ENCODE data around the gene STPG3.

Gene STPG3

DNA sequence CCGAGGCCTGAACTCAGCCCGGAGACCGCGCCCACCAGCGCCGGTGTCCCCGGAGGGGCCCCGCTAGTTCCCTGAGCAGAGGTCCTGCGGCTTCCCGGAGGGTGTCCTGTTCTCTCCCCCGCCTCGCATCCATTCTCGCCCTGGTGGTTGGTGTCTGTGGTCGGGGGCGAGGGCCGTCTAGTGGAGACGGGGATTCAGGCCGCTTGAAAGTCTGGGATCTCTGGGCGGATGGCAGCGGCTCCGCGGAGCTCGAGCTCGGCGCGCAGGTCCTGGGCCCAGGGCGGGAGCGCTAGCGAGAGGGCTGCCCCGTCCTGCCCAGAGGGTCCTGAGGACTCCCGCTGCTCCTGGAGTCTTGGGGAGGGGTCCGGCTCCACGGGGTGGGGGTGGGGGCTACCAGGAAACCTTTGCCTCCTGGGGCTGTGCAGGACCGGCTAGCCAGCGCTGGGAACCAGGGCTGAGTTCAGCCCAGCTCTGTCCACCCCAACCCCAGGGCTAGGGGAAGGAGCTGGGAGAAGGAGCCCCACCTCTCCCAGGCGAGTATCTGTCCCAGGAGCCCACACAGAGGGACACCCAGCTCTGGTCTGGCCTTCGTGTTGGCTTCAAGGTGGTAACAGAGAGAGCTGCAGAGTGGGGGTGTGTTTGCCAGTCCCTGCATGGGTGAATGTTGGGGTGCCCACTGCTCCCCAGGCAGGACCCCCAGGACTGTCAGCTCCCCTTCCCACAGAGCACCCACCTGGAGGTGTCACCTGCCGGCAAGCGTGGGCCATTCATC is 30.4 kb downstream of the STPG3 start:
- no peak for DNase-seq

DNA sequence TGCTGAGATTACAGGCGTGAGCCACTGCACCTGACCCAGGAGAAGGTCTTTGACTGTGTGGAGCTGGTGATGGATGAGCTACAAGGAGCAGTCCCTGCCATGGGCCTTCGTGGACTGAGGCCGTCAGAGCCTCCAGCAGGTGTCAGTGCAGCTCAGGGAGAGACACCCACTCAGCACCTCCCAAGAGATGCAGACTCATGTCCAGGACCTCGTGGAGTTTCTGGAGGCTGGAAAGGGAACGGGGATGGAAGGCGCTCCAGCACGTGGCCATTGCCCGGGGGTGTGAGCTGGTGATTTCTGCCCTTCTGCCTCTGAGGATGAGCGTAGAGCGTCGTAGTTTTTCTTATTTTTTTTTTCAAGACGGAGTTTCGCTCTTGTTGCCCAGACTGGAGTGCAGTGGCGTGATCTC is 35.9 kb downstream of the STPG3 start:
- DNase-seq, result no peak

DNA sequence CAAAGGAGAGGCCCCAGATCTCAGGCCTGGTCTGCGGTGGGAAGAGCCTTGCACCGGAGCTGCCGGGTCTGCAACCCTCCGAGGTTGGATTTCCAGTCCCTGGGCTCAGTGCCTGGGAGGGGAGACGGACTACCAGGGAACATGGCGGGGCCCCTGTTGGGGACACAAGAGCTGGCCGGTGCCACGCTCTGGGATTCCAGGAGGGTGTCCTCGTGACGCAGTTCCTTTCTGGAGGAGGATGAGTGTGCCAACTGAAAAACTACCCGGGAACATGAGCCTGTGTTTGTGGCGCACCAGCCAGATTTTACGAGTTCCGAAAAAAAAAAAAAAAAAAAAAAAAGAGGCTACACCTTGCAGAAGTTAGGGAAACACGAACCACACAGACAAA is 42.0 kb downstream of the STPG3 start:
- DNase-seq, result no peak

DNA sequence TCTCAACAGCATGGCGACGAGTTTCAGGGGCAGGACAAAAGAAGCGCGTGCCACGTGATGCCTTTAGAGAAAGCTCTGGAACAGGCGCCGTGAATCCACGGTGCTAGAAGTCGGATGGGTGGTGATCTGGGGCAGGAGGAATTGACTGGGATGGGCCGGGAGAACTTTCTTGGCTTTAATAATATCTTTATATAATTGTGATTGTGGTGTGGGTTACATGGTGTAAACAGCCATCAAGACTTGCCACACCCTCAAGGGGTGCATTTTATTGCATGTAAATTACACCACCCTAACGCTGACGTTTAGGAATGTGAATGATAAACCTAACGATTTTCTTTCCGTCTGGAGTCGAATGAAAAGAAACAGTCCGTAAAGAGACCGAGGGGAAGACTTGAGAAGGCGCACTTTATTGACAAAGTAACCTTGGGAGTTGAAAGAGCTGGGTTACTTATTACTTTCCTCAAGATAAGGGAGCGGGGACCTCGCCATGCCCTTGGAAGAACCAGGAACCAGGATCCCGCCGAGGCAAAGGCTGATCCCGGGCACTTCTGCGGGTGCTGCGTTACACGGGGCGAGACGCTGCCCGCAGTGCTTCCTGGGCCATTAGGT is 42.5 kb downstream of the STPG3 start:
- DNase-seq, result no peak

DNA sequence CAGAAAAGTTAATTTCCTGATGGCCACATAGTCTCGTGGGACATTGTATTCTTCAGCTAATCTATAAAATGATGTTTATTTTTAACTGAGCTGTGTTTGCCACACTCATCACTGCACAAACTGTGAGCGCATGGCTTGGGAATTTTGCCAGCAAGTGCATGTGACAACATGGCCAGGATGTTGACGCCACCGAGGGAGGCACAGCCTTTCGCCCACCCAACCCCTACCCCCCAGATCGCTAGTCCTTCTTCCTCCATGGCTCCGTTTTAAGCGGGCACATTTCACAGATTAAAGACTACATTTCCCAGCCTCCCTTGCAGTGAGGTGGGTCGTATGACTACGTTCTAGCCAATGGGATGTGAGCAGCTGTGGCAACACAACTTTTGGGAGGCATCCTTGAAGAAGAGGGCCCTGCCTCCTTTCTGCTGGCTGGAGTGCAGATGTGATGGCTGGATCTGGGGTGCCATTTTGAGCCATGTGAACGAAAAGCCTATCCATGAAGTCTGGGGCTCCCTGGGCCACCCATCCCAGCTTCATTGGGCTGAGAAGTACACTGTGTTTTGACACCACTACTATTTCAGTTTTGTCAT is 43.1 kb downstream of the STPG3 start:
- no peak for DNase-seq

DNA sequence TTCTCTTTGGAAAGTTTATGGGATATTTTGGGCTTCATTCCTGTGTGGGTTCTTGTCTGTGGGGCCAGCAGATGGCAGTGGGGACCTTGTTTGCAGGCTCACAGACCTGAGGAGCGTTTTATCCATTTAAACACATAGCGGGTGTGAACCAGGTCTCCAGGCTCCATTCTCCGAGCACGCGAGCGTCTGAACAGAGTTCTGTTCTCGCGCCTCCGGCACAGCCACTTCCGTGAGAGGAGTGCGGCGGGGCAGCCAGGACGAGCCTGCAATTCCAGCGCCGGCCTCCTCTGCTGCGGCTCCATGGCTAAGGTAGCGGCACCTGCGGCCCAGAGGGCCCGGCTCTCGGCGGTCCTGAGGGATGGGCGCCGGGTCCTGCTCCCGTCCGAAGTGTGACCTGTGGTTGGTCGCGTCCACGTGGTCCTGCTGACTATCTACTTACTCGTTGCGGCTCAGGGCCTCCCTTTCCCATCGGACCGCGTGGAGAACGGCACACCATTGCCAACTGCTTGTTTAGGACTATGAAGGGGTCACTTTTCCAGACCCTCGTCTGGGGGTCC is 43.7 kb downstream of the STPG3 start:
- DNase-seq, result no peak

DNA sequence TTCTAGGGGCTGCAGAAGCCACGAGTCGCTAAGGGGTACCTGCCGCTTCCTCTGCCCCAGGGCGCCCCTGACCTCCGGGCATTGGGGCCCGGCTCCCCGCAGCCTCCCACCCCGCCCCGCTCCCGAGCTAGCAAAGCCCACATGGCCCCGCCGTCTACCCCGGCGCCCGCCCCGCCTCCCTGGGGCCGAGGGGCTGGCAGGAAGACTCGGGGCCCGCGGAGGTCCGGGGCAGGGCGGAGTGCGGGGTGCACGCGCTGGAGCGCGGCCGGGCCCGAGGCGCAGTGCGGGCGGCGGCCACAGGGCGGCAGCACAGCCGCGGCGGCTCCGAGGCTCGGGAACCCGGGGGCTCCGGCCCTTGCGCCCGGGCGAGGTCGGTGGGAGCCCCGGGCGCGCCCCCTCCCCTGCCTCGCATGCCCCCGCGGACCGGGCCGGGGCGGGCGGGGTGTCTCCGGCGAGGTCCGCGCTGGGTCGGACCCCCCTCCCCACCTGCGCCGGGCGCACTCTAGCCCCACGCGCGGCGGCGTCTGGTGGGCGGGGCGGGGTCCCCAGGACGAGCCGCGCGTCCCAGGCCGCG is 44.2 kb downstream of the STPG3 start:
- no peak for DNase-seq

DNA sequence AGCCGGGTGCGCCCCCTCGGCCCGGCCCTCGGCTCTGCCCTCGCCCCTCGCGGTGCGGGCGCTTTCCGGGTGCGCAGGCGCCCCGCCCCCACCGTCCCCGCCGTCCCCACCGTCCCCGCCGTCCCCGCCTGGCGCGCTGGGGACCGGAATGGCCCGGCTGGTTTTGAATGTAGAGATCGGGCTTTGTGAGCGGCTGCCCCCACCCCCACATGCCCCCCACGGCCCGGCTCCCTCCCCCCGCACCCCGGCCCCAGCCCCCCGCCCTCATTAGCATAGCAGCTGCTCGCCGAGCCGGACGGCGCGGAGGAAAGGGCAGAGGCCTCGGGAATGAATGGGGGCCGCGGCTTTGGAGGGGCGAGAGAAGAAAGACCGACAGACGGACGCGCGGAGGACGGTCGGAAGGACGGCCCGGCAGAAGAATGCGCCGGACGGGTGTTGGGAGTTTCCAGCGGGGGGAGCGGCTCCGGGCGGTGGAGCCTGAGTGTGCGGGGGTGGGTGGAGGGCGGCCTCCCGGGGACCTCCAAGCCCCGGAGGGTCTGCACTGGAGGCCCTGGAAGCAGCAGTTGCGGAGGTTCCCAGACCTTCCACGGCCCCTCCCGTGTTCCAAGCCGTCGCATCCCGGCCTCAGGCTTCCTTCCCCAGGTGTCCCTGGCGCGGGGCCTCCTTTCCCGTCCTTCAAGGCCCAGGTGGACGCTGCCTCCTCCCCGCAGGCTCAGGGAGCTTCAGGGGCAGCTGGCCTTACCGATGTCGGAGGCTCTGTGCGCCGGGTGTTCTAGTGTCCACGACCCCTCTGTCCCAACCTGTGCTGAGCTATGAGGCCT is 45.0 kb downstream of the STPG3 start:
- DNase-seq, result no peak

DNA sequence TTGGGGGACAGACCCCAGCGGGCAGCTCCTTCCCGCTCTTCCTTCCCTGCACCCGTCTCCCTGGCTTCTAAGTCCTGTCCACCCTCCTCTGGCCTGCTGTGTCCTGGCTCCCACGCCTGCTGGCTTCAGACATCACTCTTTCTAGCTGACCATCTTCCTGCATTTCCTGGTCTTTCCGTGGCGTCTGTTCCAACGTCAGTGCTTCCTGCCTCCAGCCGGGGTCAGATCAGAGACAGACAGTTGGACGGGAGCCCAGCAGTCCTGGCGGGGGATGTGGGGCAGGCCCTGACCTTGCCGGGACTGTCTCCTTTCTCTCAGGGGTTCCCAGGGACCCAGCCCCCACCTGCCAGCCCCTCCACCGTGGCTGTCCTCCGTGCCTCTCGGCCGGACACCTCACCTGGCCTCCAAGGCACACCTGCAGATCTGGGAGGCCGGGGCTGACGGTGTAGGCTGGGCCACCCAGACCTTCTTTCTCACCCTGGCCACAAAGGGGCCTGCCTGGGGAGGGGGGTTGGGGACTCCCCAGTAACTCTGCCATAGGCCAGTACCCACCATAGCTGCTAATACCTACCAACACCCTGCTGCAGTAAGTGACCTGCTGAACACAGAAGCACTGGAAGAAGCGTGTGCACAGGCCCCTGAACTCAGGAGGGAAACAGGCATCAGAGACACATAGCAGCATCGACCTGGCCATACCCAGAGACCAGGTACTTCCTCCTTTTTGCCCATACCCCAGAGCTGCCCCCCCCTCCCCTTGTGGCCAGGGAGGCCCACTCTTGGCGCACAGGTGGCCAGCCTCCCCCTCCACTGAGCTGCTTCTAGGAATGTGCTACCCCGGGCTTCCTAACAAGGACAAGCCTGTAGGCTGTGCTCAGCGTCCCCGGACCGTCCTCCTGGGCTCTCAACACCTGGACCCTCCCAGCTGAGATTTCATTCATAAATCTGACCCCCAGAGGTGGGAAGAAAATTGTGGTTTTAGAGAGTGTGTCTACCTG is 45.9 kb downstream of the STPG3 start:
- DNase-seq, result no peak

DNA sequence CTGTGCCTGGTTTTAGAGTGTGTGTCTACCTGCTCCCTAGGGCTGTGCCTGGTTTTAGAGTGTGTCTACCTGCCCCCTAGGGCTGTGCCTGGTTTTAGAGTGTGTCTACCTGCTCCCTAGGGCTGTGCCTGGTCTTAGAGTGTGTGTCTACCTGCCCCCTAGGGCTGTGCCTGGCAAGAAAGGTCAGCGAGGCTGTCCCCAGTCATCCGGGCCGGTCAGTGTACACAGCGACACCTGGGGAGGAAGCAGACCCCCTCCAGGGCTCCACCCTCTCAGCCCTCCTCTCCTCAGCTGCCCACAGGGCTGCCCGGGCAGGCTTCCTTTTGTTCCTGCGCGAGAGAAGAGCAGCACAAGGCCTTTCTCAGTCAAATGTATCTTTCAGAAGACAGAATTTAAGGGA is 46.9 kb downstream of the STPG3 start:
- no peak for DNase-seq

DNA sequence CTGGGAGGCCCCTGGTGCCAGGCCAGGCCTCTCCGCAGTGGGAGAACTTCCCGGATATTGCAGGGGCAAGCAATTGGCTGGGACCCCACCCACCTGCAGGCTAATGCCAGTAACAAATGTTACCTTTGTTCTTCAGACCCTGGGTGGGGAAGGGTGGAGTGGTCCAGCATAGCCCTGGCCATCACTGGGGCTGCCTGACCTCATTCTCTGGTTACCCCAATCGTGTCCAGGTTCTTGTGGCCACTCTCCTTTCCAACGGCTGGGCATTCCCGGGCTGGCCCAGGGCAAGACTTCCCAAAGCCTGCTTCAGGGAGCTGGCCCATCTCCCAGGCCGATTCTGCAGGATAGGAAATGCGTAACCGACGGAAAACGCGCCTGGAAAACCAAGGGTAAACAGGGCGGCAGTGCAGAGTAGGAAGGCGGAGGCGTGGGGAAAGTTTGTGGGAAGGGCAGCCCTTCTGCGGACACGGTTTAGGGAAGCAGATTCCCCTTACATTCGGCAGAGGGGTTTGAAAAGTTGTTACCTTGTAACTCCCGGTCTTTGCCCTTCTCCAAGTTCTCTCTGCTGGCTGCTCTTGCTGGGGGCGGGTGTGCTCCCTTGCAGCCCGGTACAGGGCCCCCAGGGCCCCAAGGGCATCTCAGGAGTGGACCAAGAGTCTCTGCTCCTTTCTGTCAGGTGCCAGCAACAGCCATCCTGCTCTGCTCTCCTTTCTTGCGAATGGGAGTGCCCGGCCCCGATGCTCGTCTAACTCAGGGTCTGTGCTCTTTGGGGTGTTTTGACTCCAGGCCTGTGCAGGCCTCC is 47.5 kb downstream of the STPG3 start:
- no peak for DNase-seq

DNA sequence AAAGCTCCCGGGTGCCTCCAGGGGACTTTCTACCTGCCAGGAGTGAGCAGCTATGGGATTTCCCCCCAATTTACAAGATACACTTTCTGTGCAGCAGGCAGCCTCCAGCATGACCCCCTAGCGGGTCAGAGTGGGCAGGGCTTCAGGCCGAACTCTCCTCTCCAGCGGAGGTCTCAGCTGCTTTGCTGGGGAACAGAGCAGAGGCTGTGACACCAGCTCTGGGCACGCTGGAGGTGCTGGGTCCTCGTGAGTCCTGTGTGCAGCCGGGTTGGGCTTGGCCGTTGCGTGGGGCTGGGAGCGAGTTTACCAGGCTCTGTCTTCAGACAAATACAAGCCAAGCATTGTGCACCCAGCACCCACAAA is 48.1 kb downstream of the STPG3 start:
- no peak for DNase-seq

DNA sequence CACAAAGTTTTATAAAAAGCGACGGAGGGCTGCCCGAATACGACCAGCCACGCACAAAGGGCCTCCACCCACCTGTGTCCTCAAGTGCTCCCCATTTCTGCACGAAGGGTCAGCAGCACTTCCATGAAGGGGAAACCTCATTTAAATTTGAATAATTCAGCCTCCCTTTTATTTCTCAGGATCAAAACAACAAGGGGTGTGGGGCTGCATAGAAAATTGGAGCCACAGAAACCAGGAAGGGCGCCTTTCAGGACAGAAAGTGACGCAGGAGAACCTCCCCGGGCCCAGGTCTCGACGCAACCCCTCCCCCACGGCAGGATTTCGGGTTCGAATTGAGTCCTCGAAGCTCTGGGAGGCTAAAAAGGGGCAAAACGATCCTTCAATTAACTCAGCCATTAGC is 48.9 kb downstream of the STPG3 start:
- no peak for DNase-seq

DNA sequence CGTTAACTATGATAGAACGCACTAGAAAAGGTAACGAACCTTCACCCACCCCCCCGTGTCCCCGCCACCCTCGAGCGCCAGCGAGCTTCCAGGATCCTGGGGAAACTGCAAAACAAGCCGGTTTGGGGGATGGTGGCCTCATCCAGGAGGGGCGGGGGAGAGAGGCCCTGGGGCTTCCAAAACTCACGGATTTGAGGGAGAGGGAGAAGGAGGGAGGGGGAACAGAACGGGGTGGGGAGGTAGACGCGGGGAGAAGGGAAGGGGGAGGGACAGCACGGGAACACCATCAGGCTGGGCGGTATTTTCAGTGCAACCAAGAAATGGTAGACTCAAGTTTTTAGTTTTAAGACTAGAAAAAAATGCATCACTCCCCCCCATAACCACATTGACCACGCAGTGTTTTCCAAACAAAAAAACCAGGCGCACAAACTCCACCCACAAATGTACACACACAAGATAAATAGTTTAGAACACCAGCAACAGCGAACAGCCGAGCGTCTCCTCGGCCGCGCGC is 49.5 kb downstream of the STPG3 start:
- DNase-seq, result no peak

DNA sequence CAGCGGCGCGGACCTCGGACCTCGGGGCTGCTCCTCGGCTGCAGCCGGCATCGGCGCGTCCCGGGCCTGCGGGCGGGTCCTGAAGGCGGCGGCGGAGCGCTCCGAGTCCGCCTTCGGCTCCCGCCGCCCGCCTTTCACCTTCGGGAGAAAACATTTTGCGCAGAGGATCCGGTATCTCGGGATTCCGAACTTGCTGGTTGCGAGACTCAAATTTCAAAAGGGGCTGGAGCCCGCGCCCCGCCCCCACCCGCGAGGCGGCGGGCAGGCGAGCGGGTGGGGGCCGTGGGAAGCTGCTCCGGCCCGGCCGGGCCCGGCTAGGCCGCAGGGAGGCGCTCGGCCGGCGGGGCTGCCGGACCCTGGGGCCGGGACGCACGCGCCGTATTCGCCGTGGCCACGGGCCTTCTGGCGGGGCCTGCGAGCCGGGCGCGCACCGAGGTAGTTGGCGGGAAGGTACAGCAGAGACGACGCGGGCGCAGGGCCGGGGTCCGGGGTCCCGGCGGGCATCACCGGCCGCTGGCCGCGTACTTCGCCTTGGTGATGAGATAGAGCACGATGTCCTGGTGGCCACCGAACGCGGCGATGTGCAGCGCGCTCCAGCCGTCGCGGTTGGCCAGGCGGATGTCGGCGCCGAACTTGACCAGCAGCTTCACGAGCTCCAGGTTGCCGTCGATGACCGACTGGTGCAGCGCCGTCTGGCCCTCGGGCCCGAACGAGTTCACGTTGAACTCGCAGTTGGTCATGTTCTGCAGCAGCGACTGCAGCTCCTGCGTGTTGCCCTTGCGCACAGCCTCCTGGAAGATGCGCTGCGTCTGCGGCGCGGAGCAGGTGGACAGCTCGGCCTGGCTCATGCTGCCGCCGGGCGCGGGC is 50.2 kb downstream of the STPG3 start:
- DNase-seq, result no peak

DNA sequence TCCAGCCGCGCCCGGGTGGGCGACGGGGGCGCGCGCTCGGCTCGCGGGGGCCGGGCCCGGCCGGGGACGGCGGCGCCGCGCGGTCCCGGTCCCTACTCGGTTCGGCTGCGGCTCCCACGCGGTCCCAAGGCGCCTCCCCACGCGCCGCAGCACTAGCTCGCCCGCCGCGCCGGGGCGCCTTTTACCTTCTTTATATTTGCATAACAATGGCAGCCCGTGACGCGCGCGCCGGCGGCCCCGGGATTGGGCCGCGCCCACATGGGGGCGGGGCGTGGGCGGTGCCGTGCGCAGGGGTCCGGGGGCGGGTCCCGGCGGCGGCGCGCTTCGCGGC is 51.0 kb downstream of the STPG3 start, which contains the start of gene NRARP:
Gene NRARP (minus strand): TSS at position 154 of the 331 bp plus-strand sequence. CDS start 343 bp downstream, outside the sequence.
- DNase-seq, result no peak

DNA sequence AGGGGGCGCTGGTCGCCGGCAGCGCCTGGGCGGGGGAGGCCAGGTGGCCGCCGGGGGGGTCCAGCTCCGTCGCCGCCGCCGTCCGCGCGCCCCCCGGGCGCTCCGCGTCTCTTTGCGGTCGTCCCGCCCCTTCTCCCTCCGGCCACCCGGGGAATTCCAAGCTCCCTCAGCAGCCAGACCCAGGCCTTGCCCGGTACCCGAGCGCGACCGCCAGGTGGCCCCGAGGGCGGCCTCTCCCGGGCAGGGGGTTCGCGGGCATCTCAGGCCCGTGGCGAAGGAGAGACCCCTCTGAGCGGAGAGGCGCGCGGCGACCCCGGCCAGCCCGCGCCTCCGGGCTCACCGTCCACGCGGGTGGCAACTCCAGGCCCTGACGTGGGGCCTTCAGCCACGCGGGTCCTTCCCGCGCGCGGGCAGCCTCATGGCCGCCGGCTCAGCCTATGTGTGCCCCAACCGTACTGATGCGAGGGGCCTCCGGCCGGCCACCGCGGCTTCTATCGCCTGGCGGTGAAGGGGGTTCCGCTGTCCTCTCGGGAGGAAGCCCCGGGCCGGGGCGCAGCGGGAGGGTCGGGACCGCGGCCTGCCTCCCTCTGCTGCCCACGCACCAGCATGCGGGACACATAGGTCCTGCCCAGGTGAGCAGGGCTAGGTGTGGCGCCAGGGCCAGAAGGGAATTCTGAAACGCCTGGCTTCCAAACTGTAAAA is 51.5 kb downstream of the STPG3 start:
- DNase-seq, result no peak

All from cortex of kidney (tissue), 1 donor.